ENCODE results near the gene TMEM131. TPM values are rescaled to one million over a fixed set of nuclear protein-coding genes. Genes with fewer than 3 reads are reported as not detected.
A peak's percentile ranks its signal among the peaks of the same experiment; 100 is the strongest.
"Not testable (repeated sequence)": the region's sequence is repeated elsewhere in the genome, so short reads cannot be mapped to it uniquely, and the experiment has no call there.

Gene TMEM131
- total RNA-seq, 1 donor from 2014 or later, result 43.9 TPM

DNA sequence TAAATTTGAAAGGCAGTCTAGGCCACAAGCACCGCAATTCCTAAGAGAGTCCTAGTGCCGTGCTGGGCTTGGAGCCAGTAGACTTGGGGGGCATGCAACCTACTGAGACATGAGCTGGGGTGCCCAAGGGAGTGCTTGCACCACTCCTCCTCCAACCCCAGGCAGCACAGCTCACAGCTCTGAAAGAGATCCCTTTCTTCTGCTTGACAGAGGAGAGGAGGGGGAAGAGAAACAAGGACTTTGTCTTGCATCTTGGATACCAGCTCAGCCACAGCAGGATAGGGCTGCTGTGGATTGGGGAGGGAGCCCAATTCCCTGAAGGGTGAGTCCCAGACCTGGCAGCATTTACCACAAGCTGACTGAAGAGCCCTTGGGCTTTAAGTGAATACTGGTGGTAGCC lies 134.6 kb downstream of the TMEM131 start:
- no peak for DNase-seq (ENCODE audit: low read depth, low spot score)
- Mint-ChIP-seq H3K9me3 (peaks cover 26% of the 10 kb centered on the region), H3K4me1 (peaks cover 25% of the 10 kb centered on the region), H3K27ac (ENCODE audit: unreplicated experiment) (no peak overlapping the region), H3K27me3 (ENCODE audit: low read depth) (no peaks in the 10 kb centered on the region), H3K36me3 (ENCODE audit: low read depth) (peaks cover 31% of the 10 kb centered on the region), H3K4me3 (no peak overlapping the region)
- TF ChIP-seq, protein P1, sequence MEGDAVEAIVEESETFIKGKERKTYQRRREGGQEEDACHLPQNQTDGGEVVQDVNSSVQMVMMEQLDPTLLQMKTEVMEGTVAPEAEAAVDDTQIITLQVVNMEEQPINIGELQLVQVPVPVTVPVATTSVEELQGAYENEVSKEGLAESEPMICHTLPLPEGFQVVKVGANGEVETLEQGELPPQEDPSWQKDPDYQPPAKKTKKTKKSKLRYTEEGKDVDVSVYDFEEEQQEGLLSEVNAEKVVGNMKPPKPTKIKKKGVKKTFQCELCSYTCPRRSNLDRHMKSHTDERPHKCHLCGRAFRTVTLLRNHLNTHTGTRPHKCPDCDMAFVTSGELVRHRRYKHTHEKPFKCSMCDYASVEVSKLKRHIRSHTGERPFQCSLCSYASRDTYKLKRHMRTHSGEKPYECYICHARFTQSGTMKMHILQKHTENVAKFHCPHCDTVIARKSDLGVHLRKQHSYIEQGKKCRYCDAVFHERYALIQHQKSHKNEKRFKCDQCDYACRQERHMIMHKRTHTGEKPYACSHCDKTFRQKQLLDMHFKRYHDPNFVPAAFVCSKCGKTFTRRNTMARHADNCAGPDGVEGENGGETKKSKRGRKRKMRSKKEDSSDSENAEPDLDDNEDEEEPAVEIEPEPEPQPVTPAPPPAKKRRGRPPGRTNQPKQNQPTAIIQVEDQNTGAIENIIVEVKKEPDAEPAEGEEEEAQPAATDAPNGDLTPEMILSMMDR (conservative IDR thresholded peaks at IDR 0.05), result no peak

DNA sequence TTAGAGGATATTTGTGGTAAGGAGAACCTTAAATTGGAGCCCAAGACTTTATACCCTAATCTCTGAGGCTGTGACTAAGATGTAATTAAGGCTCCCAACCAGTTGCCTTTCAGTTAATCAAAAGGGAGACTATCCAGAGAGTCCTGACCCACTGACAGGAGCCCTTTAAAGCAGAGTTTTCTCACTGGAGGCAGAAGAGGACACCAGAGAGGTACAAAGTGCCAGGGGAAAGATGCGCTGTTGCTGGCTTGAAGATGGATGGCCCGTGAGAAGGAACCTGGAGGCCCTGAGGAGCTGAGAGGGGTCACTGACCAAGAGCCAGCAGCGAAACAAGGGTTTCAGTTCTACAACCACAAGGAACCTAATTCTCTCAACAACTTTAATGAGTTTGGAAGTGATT lies 137.3 kb downstream of the TMEM131 start:
- Mint-ChIP-seq H3K4me1 (peaks cover 31% of the 10 kb centered on the region), H3K4me3 (no peak overlapping the region), H3K9me3 (peaks cover 7% of the 10 kb centered on the region), H3K27me3 (ENCODE audit: low read depth) (no peaks in the 10 kb centered on the region), H3K27ac (ENCODE audit: unreplicated experiment) (peak overlapping the region; percentile 85), H3K36me3 (ENCODE audit: low read depth) (peaks cover 23% of the 10 kb centered on the region)
- no peak for DNase-seq (ENCODE audit: low read depth, low spot score)
- TF ChIP-seq, protein P1 (conservative IDR thresholded peaks at IDR 0.05), result no peak

DNA sequence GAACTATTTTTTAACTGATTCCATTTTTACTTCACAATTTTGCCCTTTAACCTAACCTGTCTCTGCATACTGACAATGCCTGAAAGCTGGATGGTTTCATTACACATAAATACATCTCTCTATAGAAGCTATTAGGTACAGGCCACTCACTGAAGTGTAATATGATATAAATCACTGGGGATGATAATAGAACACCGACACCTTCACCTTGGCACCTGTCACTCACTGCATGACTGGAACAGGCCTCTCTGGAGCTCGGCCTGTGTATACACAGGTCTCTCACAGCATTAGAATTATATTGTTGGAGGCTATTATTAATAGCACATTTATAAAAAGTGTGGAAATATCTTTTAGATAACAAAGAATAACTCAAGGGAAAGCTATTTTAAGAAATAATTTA lies 138.2 kb downstream of the TMEM131 start:
- Mint-ChIP-seq H3K27ac (ENCODE audit: unreplicated experiment) (no peak overlapping the region), H3K4me1 (peaks cover 33% of the 10 kb centered on the region), H3K9me3 (peaks cover 3% of the 10 kb centered on the region), H3K27me3 (ENCODE audit: low read depth) (no peaks in the 10 kb centered on the region), H3K36me3 (ENCODE audit: low read depth) (peaks cover 20% of the 10 kb centered on the region), H3K4me3 (no peak overlapping the region)
- no peak for DNase-seq (ENCODE audit: low read depth, low spot score)
- TF ChIP-seq, protein P1 (conservative IDR thresholded peaks at IDR 0.05), result no peak

DNA sequence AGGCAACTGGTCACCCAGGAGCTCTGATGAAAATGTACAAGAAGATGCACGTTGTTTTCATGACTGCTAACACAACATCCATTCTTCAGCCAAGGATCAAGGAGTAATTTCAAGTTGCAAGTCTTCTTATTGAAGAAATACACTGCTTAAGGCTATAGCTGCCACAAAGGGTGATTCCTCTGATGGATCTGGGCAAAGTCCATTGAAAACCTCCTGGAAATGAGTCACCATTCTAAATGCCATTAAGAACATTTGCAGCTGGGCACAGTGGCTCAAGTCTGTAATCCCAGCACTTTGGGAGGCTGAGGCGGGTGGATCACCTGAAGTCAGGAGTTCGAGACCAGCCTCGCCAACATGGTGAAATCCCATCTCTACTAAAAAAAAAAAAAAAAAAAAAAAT lies 142.7 kb downstream of the TMEM131 start:
- not testable (repeated sequence) for H3K27me3 Mint-ChIP-seq (ENCODE audit: low read depth); H3K27ac Mint-ChIP-seq (ENCODE audit: unreplicated experiment)
- peaks cover 11% of the 10 kb centered on the region for H3K36me3 Mint-ChIP-seq (ENCODE audit: low read depth)

DNA sequence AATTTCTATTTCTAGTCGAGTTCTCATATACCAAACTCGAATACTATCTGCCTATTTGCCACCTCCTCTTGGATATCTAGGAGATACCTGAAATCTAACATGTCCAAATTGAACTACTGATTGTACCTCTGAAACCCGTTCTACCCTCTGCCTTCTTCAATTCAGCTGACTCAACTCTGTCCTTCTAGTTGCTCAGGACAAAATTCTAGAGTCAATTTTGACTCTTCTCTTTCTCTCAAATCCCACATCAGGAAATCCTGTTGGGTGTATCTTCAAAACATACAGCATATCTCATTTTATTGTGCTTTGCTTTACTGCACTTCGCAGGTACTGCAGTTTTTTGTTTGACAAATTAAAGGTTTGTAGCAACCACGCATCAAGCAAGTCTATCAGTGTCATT lies 144.6 kb downstream of the TMEM131 start:
- peak overlapping the region; percentile 7 for H3K27ac Mint-ChIP-seq (ENCODE audit: unreplicated experiment)
- peaks cover 11% of the 10 kb centered on the region for H3K36me3 Mint-ChIP-seq (ENCODE audit: low read depth)
- H3K4me3 Mint-ChIP-seq, result no peak overlapping the region
- DNase-seq (ENCODE audit: low read depth, low spot score), result no peak
- H3K4me1 Mint-ChIP-seq, result peaks cover 30% of the 10 kb centered on the region
- TF ChIP-seq, protein P1 (conservative IDR thresholded peaks at IDR 0.05), result no peak
- H3K27me3 Mint-ChIP-seq (ENCODE audit: low read depth), result no peaks in the 10 kb centered on the region
- no peaks in the 10 kb centered on the region for H3K9me3 Mint-ChIP-seq

More for the DNA sequence above, 142.7 kb downstream of the TMEM131 start:
- not testable (repeated sequence) for H3K9me3 Mint-ChIP-seq; DNase-seq (ENCODE audit: low read depth, low spot score); H3K4me3 Mint-ChIP-seq
- H3K4me1 Mint-ChIP-seq, result peaks cover 40% of the 10 kb centered on the region

DNA sequence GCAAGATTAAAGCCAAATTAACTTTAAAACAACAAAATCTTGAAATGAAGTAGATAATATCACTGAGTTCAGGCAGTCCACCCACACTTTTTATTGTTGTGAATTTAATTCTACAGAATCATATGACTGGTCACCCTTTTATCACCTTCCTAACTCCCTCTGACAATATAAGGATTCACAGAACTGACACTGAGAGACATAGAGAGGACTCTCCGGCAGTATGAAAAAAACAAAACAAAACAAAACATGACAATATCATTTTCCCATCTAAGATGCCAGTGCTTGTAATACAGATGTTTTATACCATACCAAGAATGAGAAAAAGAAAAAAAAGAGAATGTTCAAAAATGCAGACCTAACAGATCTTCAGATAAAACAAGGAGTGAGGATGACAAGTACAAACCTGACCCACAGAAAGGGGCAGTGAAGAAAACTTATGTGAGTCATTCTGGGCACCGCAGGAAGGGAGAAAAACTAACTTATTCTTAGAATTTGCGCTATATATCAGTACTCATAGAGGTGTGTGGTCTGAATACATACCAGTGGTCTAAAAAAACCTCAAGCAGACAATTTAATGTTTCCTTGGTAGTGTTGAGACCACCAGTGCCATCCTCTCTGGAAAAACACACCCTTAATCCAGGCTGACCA lies 145.7 kb downstream of the TMEM131 start:
- TF ChIP-seq, protein P1 (conservative IDR thresholded peaks at IDR 0.05), result no peak
- Mint-ChIP-seq H3K27ac (ENCODE audit: unreplicated experiment) (no peak overlapping the region), H3K4me1 (peaks cover 30% of the 10 kb centered on the region), H3K9me3 (no peaks in the 10 kb centered on the region), H3K36me3 (ENCODE audit: low read depth) (peaks cover 11% of the 10 kb centered on the region), H3K27me3 (ENCODE audit: low read depth) (no peaks in the 10 kb centered on the region), H3K4me3 (no peak overlapping the region)
- DNase-seq (ENCODE audit: low read depth, low spot score), result no peak

Measured in neural crest cell (in vitro differentiated cells).